Fibroblast of the conjunctiva (primary cell): ENCODE results near the gene SLC24A4.
A peak's percentile ranks its signal among the peaks of the same experiment; 100 is the strongest.

ENCODE experiments used
- DNase-seq: peaks from one replicate; pipeline ENCODE4 v3.0.0-alpha.2; 2010; ENCODE audit warnings: low read depth

Gene SLC24A4

GRCh38 chr14:92520102-92521057 is 197.4 kb downstream of the SLC24A4 start:
- no peak for DNase-seq

DNA sequence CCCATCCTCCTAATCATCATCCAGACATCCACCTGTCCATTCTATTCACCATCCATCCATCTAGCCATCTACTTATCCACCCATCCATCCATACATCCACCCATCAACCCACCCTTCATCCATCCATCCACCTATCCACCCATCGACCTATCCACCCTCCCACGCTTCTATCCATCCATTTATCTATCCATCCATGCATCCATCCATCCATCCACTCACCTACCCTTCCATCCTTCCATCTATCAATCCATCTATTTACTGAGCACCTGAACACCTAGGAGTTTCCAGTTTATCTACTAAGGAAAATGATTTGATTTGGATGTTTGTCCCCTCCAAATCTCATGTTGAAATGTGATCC is 198.1 kb downstream of the SLC24A4 start:
- no peak for DNase-seq

- no peak for DNase-seq
These were observed 200.8 kb downstream of the SLC24A4 start for GRCh38 chr14:92523752-92524151.

DNA sequence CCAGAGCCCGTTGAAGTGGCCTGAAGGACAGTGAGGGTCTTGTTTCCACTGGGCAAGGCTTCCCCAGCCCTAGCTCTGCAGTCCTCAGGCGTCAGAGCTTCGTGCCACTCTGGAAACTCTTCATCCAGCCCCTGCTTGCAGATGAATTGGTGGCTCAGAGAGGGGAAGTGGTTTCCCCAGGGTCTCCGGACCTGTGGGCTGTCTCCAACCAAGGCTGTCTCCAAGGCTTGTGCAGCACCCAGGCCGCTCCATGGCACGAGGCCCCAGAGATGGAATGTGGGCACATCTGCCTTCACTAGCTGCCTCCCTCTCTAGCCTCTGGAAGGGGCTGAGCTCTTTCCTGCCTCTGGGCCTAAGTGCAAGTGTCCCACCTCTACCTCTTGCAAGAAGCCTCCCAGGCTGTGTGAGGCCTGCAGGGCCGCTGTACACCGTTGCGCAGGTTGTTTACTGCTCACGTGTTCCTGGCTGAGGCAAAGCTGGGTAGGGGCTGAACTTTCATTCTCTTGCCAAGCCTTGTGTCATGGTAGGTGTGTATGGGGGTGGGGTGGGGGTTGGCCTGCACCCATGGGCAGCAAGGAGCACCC is 201.7 kb downstream of the SLC24A4 start:
- no peak for DNase-seq

DNA sequence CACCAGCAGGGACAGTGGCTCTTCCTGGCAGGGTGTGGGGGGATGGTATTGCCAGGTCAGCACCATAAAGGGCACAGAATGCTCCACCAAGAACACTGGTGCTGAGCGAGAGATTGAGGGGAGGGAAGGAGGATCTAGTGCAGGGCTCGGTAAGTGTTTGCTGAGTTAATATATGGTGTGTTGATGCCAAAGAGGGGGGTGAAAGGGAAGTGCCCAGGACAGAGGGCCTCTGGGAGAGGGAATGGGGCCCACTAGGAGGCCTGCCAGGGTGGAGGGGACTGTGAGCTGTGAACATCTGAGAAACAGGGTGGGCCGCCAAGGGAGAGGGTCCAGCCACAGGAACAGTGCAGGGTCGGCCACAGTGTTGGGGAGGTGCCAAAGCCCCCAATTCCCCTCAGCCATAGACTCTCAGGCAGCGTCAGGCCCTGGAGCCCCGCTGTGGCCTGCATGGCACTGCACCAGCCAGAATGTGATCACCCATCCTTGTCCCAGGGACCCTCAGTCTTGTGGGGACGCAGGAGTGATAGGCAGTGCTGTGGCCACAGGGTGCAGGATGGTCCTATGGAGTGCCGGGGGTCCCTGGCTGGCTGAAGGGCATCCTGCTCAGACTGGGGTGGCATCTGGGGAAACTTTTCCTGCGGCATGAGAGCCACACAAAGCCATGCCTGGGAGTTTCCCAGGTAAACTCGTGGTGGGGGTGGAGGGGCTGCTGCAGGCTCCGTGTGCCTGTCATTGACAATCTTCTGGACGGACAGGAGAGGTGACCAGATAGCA is 202.5 kb downstream of the SLC24A4 start:
- no peak for DNase-seq

DNA sequence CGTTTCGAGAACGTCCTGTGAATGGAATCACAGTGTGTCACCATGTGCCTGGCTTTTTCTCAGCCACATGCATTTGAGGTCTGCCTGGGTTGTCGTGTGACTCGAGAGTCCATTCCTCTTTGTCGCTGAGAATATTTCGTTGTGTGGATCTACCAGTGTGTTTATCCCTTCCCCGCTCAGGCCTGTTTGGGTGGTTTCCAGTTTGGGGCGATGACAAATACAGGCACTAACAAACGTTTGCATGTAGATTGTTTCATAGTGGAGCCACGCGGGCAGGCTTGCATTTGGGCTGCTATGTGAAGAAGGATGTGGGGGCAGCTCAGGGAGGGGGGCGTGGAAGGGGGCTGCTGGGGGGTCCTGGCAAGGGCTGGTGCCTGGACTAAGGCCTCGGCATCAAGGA is 204.8 kb downstream of the SLC24A4 start:
- DNase-seq: no peak

- DNase-seq: no peak
These were observed 205.6 kb downstream of the SLC24A4 start for GRCh38 chr14:92528486-92529100.

- DNase-seq: no peak
These were observed 206.9 kb downstream of the SLC24A4 start for GRCh38 chr14:92529903-92530302.

GRCh38 chr14:92531106-92531873 is 208.3 kb downstream of the SLC24A4 start:
- no peak for DNase-seq

GRCh38 chr14:92532490-92533163 is 209.7 kb downstream of the SLC24A4 start:
- no peak for DNase-seq

DNA sequence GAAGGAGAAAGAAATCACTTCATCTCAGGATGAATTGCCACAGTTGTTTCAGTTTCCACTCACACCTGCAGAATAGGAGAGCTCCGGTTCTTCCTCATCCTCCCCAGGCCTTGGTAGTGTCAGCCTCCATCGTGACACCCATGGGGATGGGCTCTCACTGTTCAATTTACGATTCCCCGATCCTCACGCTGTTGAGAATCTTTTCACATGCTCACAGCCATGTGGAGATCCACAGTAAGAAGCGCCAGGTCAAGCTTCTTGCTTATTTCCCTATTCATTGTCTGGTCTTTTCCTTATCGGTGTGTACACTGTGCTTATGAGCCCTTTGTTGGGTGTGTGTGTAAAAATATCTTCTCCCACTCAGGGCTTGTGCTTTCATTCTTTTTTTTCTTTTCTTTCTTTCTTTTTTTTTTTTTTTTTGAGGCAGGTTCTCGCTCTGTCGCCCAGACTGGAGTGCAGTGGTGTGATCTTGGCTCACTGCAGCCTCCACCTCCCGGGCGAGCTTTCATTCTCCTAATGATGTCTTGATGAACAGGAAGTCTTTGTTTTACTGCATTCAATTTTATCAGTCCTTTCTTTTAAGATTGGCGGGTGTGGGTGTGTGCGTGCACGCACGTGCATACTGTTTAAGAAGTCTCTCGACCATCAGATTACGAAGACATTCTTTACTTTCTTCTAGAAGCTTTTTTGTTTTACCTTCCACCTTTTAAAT is 212.1 kb downstream of the SLC24A4 start:
- no peak for DNase-seq

GRCh38 chr14:92536231-92536630 is 213.3 kb downstream of the SLC24A4 start:
- DNase-seq: peak; percentile 56

GRCh38 chr14:92538412-92538985 is 215.5 kb downstream of the SLC24A4 start:
- DNase-seq: no peak

DNA sequence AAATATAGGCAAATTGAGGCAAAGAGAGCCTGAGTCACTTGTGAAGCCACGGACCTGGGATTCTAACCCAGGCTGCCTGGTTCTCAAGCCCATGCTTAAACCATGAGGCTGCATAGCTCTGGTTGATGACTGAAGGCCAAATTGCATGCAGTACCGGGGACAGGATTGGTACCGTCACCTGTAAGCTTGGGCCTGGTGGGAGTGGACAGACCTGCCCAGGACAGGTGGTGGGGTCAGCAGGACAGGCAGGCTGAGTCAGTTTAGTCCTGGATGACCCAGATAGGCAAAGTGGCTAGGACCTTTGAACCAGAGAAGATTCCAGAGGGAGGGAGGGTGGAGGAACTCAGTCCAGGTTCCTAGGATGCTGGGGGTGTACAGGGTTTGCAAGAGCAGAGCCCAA is 216.5 kb downstream of the SLC24A4 start:
- no peak for DNase-seq

GRCh38 chr14:92539875-92540274 is 216.9 kb downstream of the SLC24A4 start:
- no peak for DNase-seq

DNA sequence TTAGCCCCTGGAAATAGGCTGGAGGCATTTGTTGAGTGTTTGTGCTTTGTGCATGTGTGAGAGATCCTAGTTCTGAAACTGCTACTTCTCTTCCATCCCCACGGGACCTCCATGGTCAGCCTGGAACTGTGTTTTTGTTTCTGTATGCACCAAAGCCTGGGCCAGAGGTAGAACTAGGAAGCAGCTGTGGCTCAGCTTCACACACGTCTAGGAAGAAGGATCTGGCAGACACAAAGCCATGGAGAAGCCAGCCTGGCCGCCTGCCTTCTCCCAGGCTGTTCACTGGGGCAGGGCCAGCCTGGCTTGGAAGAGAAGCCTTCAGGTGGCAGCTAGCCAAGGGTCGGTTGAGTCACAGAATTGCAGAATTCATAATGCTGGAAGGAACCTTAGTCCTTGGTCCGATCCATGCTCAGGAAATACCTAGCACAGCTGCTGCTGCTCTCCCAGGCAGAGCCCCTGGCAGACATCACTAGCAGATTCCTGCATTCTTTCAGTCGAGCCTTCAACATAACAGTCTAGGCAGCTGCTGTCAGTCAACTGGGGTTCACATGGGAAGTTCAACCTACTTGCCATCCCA is 217.6 kb downstream of the SLC24A4 start:
- peak; percentile 98 for DNase-seq

GRCh38 chr14:92542766-92543554 is 220.0 kb downstream of the SLC24A4 start:
- no peak for DNase-seq

DNA sequence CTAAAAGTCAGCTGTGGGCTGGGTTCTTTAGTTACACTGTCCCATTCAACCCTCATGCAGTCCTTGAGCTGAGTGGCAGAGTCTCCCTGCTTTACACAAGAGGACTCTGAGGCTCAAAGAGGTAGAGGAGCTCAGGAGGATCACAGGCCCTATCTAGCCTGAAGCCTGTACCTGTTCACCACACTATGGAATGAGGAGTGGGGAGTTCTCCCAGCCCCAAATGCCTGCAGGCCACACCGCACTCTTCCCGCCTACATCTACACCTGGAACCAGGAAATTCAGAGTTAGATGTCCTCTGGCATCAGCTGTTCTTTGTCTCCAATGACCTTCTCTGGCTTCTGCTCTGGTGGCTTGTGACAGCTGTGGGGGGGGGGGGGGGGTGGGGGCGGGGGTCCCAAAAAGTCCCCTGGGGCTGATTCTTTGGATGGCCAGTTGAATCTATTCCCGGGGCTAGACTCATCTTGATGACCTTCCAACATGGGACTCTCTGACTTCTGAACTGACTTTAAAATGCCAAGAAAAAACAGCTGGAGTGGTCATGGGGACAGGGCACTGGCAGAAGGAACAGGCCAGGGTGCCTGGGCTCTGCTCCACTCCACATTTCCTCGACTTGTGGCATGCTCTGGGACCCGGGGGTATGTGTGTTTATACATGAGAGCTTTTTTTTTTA is 221.2 kb downstream of the SLC24A4 start:
- DNase-seq: no peak
